CMK (cell line): ENCODE data around the gene RSRC1.
"Not testable (repeated sequence)": the region's sequence is repeated elsewhere in the genome, so short reads cannot be mapped to it uniquely, and the experiment has no call there.

ENCODE experiments used
- DNase-seq: peaks from one replicate; pipeline ENCODE4 v3.0.0-alpha.2; 2010; ENCODE audit warnings: low read depth

RSRC1 gene

DNA sequence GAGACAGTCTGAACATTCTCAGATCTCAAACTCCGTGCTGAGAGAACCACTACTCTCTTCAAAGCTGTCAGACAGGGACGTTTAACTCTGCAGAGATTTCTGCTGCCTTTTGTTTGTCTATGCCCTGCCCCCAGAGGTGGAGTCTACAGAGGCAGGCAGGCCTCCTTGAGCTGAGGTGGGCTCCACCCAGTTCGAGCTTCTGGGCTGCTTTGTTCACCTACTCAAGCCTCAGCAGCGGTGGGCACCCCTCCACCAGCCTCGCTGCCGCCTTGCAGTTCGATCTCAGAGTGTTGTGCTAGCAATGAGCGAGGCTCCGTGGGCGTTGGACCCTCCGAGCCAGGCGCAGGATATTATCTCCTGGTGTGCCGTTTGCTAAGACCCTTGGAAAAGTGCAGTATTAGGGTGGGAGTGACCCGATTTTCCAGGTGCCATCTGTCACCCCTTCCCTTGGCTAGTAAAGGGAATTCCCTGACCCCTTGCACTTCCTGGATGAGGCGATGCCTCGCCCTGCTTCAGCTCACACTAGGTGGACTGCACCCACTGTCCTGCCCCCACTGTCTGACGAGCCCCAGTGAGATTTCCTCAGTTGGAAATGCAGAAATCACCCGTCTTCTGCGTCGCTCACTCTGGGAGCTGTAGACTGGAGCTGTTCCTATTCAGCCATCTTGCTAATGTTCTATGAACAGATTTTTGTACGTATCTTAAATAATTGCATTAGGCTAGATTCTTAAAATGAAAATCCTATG, 220.0 kb downstream of the RSRC1 start:
- not testable (repeated sequence) for DNase-seq

DNA sequence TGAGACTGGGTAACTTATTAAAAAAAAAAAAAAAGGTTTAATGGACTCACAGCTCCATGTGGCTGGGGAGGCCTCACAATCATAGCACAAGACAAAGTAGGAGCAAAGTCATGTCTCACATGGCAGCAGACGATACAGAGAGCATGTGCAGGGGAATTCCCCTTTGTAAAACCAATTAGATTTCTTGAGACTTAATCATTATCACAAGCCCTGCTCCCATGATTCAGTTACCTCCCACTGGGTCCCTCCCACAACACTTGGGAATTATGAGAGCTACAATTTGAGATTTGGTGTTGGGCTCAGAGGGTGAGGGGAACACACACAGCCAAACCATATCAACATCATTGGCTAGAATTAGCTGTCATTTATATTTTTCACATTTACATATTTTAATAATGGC, 221.0 kb downstream of the RSRC1 start:
- DNase-seq, result no peak

DNA sequence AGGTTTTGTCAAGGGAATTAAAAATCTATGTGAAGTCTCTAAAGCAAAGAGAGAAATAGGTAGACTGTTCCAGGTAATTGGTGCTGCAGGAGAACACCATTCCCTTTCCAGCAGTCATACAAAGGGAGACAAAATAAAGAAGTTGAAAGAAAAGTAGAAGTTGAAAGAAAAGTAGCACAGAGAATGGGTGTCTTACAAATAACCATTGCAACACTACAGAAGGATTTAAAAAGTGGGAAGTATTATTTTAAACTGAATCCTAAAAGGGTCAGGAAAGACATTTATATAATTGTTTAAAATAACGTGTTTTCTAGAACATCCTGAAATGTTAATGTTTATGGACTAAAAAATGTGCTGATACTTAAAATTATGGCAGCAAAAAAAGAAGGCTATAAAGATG, 223.8 kb downstream of the RSRC1 start:
- no peak for DNase-seq

GRCh38 chr3:158337110-158337509, 227.2 kb downstream of the RSRC1 start:
- DNase-seq, result no peak

GRCh38 chr3:158339638-158340037, 229.7 kb downstream of the RSRC1 start:
- no peak for DNase-seq

DNA sequence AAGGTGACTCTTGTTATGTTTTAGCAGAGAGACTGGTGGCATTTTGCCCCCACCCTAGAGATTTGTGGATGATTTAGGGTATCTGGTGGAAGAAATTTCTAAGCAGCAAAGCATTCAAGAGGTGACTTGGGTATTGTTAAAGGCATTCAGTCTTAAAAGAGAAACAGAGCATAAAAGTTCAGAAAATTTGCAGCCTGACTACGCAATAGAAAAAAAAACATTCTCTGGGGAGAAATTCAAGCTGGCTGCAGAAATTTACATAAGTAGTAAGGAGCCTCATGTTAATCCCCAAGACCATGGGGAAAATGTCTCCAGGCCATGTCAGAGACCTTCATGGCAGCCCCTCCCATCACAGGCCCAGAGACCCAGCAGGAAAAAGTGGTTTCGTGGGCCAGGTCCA, 231.1 kb downstream of the RSRC1 start:
- not testable (repeated sequence) for DNase-seq

GRCh38 chr3:158347966-158348365, 238.1 kb downstream of the RSRC1 start:
- DNase-seq, result no peak

- no peak for DNase-seq
Measured at GRCh38 chr3:158350971-158351370, 241.1 kb downstream of the RSRC1 start.

DNA sequence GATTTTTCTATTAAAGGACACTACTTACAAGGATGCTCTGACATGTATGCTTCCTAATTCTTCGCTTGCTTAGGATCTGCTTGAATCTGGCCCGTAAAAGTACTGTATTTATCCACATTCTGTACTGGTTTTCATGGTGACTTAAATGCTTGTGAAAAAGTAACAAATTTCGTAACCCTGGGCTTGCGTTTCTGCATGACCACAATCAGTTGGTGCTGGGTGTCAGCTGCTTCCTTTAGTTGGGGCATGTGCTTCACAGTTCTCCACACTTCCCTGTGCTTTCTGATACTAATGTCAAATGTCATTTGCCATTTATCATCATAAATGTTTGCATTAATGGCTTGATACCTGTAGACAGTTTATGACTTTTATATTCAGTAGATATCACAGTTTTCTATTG, 242.7 kb downstream of the RSRC1 start:
- DNase-seq, result peak; percentile 9

- DNase-seq, result no peak
Measured at GRCh38 chr3:158354713-158355112, 244.8 kb downstream of the RSRC1 start.

DNA sequence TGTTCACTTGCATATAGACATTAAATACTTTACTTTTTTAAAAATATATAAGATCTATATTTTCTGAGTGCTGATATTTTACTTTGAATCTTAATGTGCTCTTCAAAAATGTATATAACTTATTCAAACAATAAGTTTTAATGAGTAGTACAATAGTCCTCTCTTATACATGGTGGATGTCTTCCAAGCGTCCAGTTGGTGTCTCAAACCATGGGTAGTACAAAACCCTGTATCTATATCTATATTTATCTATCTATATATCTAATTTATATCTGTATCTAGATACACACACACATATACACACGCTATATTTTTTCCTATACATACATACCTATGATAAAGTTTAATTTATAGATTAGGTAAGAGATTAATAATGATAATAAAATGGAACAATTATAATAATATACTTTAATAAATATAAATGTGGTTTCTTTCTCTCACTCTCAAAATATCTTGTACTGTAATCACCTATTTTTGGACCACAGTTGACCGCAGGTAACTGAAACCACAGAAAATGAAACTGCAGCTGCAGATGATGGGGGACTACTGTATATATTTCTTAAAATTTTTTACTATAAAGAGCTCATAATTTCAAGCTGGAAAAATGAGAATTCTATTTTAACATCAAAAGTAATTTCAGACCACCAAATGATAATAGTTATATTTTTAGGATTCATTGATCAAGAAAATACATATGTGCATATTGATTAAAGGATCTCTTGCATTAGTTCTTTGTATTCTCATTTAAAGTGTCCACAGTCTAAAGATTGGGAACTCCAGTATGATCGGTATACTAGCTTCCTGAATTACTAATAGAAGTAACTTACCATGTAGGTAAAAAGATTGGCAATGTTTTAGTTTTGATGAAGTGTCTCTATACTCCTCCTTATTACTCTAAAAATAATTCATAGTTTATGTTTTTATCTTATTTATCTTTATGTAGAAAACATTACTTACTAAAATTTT, 246.0 kb downstream of the RSRC1 start:
- no peak for DNase-seq

- no peak for DNase-seq
Measured at GRCh38 chr3:158359339-158359738, 249.4 kb downstream of the RSRC1 start.

GRCh38 chr3:158360756-158361448, 251.0 kb downstream of the RSRC1 start:
- DNase-seq, result no peak

DNA sequence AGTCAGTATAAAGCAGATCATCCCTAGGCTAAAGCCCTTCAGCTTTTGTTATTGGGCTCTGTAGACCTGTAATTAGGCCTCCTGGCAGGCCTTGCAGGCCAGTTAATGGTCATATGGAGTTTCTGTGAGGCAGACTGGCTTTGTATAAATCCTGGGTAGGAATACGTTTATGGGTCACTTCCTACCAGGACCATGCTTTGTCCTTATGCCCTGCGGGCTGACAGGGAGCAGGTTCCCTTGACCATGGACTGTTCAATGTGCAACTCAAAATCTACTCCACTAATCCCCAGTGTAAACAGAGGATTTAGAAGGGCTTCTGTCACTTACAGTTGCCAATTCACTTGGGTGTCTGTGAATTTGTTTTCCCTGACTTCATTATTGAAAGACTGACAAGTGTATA, 258.4 kb downstream of the RSRC1 start:
- DNase-seq, result no peak

GRCh38 chr3:158369279-158369678, 259.4 kb downstream of the RSRC1 start:
- no peak for DNase-seq

- no peak for DNase-seq
Measured at GRCh38 chr3:158379517-158379916, 269.6 kb downstream of the RSRC1 start.

- DNase-seq, result no peak
Measured at GRCh38 chr3:158381262-158381868, 271.5 kb downstream of the RSRC1 start.

DNA sequence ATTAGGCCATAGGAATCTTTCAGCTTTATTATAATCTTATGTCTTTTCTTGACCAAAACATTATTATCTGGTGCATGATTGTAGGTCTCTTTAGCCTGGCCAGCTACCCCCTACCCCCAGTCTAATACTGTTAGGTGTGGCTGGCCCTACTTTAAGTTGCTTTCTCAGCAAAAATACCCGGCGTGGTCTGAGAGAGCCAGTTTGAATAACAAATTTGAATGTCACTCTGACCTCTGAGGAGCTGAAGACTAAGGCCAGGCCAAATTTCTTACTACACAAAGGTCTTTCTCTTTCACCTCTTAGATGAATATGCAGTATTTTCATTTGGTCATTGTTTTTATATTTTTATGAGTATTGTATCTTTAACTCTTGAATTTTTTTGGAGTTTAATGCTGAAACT, 272.6 kb downstream of the RSRC1 start:
- no peak for DNase-seq

DNA sequence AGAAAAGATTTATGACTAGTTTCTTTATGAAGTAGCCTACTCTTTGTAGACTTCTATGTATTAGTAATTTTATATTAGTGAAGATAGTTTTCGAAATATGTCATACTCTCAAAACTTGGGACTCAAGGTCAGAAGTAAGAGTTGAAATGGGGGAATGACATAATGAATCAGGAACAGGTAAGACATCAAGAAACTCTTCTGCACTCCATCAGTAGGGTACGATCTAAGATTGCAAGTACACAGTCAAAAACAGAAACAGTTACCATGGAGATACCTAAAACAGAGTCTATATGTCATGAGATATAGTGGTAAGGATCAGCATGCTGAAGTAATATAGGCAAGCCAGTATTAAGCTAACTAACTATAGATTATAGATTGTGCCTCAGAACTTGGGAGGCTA, 274.1 kb downstream of the RSRC1 start:
- no peak for DNase-seq

- no peak for DNase-seq
Measured at GRCh38 chr3:158395421-158395820, 285.5 kb downstream of the RSRC1 start.

DNA sequence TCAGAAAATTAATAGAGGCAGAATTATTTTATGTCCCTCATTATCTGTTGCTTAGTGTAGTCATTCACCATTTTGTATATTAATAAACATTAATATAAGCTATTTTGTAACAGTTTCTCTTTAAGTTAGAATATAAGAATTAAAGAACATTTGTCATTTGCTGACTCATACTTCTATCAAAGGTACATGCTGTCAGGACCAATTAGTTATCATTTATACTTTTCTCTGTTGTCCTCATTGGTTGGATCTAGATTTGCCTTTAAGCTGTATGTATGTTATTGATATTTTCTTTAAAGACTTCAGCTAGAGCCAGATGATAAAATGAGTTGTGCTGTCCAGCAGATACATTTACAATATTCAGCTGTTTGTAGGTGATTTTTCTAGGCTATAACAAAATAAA, 292.7 kb downstream of the RSRC1 start:
- DNase-seq, result no peak

GRCh38 chr3:158403013-158403412, 293.1 kb downstream of the RSRC1 start:
- no peak for DNase-seq
